Measurements from ENCODE around the gene F2RL2. TPM values are rescaled to one million over a fixed set of nuclear protein-coding genes. Genes with fewer than 3 reads are reported as not detected.

Gene F2RL2
- total and polyA plus RNA-seq, 7 donors, result not detected

- ATAC-seq (no peak), DNase-seq (no peak)
- intact Hi-C loops (cut with DNase I), result no loop called here
- no peak for TF ChIP-seq CTCF (IDR thresholded peaks at IDR 0.05)
- Histone ChIP-seq H3K4me1 (no peaks in the 10 kb centered on the region), H3K36me3 (ENCODE audit: insufficient read depth in 1 of 2, low read depth in 1 of 2) (no peaks in the 10 kb centered on the region), H3K4me3 (no peak overlapping the region), H3K9me3 (no peaks in the 10 kb centered on the region), H3K27ac (no peak overlapping the region), H3K27me3 (ENCODE audit: insufficient read depth in 3 of 3, low read length in 2 of 3) (no peaks in the 10 kb centered on the region)
- WGBS, 3 donors, result 82 to 87% (median 85%) methylated on average over 4 of the region's 4 CpGs
These were observed 5.5 kb downstream of the F2RL2 start for GRCh38 chr5:76617675-76618074.

- H3K4me1 ChIP-seq, result no peaks in the 10 kb centered on the region
- no peak for TF ChIP-seq CTCF (IDR thresholded peaks at IDR 0.05)
- no peaks in the 10 kb centered on the region for H3K36me3 ChIP-seq (ENCODE audit: insufficient read depth in 1 of 2, low read depth in 1 of 2)
- DNase-seq (no peak), ATAC-seq (no peak)
- 80 to 88% (median 86%) methylated on average over 4 of the region's 4 CpGs for WGBS, 3 donors
- H3K4me3 ChIP-seq, result no peak overlapping the region
- H3K27ac ChIP-seq, result no peak overlapping the region
- no peaks in the 10 kb centered on the region for H3K9me3 ChIP-seq
- intact Hi-C loops (cut with DNase I), result no loop called here
- no peaks in the 10 kb centered on the region for H3K27me3 ChIP-seq (ENCODE audit: insufficient read depth in 3 of 3, low read length in 2 of 3)
These were observed 6.0 kb downstream of the F2RL2 start for GRCh38 chr5:76617229-76617628.

GRCh38 chr5:76616206-76616605, 7.0 kb downstream of the F2RL2 start:
- no peak overlapping the region for H3K27ac ChIP-seq
- H3K9me3 ChIP-seq, result no peaks in the 10 kb centered on the region
- no peaks in the 10 kb centered on the region for H3K27me3 ChIP-seq (ENCODE audit: insufficient read depth in 3 of 3, low read length in 2 of 3)
- WGBS, 3 donors, result 71 to 84% (median 78%) methylated on average over 2 of the region's 2 CpGs
- DNase-seq, result no peak
- H3K4me1 ChIP-seq, result no peaks in the 10 kb centered on the region
- no peak overlapping the region for H3K4me3 ChIP-seq
- no peaks in the 10 kb centered on the region for H3K36me3 ChIP-seq (ENCODE audit: insufficient read depth in 1 of 2, low read depth in 1 of 2)
- ATAC-seq, result no peak
- no peak for TF ChIP-seq CTCF (IDR thresholded peaks at IDR 0.05)
- intact Hi-C loops (cut with DNase I), result no loop called here

- Histone ChIP-seq H3K4me3 (no peak overlapping the region), H3K36me3 (ENCODE audit: insufficient read depth in 1 of 2, low read depth in 1 of 2) (no peaks in the 10 kb centered on the region), H3K4me1 (no peaks in the 10 kb centered on the region), H3K27me3 (ENCODE audit: insufficient read depth in 3 of 3, low read length in 2 of 3) (no peaks in the 10 kb centered on the region), H3K9me3 (no peaks in the 10 kb centered on the region), H3K27ac (no peak overlapping the region)
- no peak for TF ChIP-seq CTCF (IDR thresholded peaks at IDR 0.05)
- DNase-seq (no peak), ATAC-seq (no peak)
- WGBS, 3 donors, result 58 to 66% (median 60%) methylated on average over 2 of the region's 2 CpGs
- intact Hi-C loops (cut with DNase I), result no loop called here
These were observed 7.4 kb downstream of the F2RL2 start for GRCh38 chr5:76615759-76616158.

- no peak for TF ChIP-seq CTCF (IDR thresholded peaks at IDR 0.05)
- Histone ChIP-seq H3K9me3 (no peaks in the 10 kb centered on the region), H3K27me3 (ENCODE audit: insufficient read depth in 3 of 3, low read length in 2 of 3) (no peaks in the 10 kb centered on the region), H3K4me1 (no peaks in the 10 kb centered on the region), H3K4me3 (no peak overlapping the region), H3K27ac (no peak overlapping the region), H3K36me3 (ENCODE audit: insufficient read depth in 1 of 2, low read depth in 1 of 2) (no peaks in the 10 kb centered on the region)
- ATAC-seq, result no peak
- WGBS, 3 donors, result 63 to 82% (median 71%) methylated on average over 5 of the region's 5 CpGs
- DNase-seq, result no peak
- intact Hi-C loops (cut with DNase I), result no loop called here
These were observed 10.3 kb downstream of the F2RL2 start for GRCh38 chr5:76612942-76613341.

All from psoas muscle (tissue), 8 donors.